Peyer's patch (tissue), 4 donors: Measurements from ENCODE around the gene NTRK2.

Source experiments
- POLR2A ChIP-seq, 2 donors: fragments of 450-650 bp; IDR thresholded peaks; one replicate each; pipeline ENCODE4 v1.5.1; 2017; ENCODE audit warnings: antibody characterized with exemption in 2 of 2, mild to moderate bottlenecking in 2 of 2, moderate library complexity in 2 of 2
- TF ChIP-seq, protein P1 (sequence below), 6 experiments: fragments of 450-650 bp in 4 of 6; fragments of 200-600 bp in 2 of 6; sonication (generic) in 1 of 6; IDR thresholded peaks; one replicate each; pipeline ENCODE4 v1.5.1; 2017 to 2019; ENCODE audit warnings: antibody characterized with exemption in 6 of 6, mild to moderate bottlenecking in 3 of 6, moderate library complexity in 1 of 6

DNA sequence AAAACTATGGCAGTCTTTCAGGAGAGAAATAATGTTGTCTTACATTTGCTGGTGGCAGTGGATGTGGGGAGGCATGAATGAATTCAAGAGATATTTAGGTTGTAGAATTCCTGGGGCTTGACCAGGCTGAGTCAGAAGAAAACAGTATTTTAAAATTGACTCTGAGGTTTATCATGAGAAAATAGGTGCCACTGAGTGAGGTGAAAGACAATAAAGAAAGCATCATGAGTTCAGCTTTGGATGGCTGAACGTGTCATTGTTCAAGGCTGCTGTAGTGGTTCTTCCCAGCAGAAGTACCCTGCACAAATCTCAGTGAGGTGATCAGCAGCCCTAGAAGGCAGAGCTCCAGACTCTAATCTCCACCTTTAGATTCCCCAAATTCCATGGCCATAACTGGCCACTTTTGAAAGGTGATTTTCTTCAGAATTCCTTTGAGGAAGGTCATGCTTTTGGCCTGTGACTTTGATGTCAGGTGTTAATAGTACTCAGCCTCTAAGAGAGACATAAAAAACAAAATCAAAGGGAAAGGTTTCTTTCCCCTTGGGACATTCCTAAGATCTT lies 395.4 kb downstream of the NTRK2 start:
- TF ChIP-seq, protein P1, sequence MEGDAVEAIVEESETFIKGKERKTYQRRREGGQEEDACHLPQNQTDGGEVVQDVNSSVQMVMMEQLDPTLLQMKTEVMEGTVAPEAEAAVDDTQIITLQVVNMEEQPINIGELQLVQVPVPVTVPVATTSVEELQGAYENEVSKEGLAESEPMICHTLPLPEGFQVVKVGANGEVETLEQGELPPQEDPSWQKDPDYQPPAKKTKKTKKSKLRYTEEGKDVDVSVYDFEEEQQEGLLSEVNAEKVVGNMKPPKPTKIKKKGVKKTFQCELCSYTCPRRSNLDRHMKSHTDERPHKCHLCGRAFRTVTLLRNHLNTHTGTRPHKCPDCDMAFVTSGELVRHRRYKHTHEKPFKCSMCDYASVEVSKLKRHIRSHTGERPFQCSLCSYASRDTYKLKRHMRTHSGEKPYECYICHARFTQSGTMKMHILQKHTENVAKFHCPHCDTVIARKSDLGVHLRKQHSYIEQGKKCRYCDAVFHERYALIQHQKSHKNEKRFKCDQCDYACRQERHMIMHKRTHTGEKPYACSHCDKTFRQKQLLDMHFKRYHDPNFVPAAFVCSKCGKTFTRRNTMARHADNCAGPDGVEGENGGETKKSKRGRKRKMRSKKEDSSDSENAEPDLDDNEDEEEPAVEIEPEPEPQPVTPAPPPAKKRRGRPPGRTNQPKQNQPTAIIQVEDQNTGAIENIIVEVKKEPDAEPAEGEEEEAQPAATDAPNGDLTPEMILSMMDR (IDR thresholded peaks at IDR 0.05) = no peak
- TF ChIP-seq POLR2A (IDR thresholded peaks at IDR 0.05) = no peak
